GM12801 (cell line): Measurements from ENCODE around the gene SYT1.

Experiments
- TF ChIP-seq, protein P1 (sequence below): IDR thresholded peaks from one replicate; pipeline ENCODE4 v1.5.1; 2011; ENCODE audit warnings: control low read depth; ENCODE audit not compliant: insufficient read length; ENCODE audit errors: extremely low read depth

Gene SYT1

DNA sequence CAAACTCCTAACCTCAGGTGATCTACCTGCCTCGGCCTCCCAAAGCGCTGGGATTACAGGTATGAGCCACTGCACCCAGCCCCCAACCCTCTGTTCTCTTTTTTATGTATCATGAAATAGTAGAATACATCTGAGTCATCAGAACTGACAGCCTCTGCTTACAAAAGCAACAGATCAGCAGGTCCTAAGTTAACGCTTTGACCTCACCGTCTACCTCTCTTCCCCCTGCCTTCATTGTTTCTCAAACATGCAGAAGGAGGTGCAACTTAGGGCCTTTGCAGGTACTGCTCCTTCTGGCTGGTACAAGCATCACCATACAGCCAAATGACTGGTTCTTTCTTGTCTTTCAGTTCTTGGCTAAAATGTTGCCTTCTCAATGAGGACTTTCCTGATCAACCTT lies 577.0 kb downstream of the SYT1 start:
- TF ChIP-seq, protein P1, sequence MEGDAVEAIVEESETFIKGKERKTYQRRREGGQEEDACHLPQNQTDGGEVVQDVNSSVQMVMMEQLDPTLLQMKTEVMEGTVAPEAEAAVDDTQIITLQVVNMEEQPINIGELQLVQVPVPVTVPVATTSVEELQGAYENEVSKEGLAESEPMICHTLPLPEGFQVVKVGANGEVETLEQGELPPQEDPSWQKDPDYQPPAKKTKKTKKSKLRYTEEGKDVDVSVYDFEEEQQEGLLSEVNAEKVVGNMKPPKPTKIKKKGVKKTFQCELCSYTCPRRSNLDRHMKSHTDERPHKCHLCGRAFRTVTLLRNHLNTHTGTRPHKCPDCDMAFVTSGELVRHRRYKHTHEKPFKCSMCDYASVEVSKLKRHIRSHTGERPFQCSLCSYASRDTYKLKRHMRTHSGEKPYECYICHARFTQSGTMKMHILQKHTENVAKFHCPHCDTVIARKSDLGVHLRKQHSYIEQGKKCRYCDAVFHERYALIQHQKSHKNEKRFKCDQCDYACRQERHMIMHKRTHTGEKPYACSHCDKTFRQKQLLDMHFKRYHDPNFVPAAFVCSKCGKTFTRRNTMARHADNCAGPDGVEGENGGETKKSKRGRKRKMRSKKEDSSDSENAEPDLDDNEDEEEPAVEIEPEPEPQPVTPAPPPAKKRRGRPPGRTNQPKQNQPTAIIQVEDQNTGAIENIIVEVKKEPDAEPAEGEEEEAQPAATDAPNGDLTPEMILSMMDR = no peak

DNA sequence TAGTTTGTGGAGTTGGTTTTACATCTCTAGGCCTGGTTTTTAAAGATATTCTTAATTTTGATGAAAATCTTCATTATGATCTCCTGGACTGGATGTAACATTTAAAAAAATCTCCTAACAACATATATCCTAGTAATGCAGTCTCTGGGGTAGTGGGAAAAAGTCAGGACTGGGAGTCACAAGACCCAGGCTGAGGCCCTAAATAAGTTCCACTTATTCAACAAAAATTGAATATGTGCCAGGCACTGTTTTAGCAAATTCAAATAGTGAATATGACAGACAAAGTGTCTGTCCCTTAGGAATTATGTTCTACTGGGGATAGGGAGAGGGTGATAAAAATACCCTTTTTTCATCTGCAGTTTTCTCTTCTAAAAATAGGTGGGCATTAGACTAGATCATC lies 577.8 kb downstream of the SYT1 start:
- TF ChIP-seq, protein P1 = no peak

DNA sequence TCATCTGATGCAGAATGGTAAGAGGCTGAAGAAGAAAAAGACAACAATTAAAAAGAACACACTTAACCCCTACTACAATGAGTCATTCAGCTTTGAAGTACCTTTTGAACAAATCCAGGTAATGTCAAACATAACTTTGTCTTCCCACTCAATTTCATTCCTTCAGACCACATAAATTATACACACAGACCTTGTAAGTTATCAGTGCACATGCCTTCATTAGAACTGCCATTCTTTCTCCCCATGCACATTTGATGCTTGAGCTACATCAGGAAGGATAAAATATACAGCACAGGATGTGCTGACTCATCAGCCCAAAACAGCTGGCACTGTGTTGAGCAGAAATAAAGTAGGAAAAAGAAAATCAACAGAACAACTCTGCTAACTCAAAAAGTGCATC lies 579.5 kb downstream of the SYT1 start:
- TF ChIP-seq, protein P1 = no peak

DNA sequence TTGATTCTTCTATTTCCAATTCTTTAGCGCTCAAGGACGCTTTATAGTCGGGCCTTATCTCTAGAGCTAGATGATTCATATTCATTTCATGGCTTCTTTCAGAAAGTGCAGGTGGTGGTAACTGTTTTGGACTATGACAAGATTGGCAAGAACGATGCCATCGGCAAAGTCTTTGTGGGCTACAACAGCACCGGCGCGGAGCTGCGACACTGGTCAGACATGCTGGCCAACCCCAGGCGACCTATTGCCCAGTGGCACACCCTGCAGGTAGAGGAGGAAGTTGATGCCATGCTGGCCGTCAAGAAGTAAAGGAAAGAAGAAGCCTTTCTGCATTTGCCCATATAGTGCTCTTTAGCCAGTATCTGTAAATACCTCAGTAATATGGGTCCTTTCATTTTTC lies 584.2 kb downstream of the SYT1 start:
- TF ChIP-seq, protein P1 = no peak

DNA sequence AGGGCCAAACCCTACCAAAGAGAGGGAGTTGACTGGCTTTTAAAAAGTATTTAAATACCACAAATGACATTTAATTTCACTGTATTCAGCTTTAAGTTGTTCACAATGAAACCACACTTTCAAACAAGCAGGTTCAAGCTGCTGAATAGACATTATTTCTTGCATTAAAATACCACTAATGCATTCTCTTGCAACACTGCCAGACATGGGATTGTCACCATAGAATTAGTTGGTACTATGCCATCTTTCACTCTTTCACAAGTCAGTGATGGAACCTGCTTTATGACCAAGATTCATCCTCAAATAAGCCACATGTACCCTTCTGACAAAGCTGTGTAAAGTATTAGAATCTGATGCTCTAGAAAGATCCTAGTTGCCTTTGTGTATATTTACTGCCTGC lies 586.8 kb downstream of the SYT1 start:
- TF ChIP-seq, protein P1 = no peak

DNA sequence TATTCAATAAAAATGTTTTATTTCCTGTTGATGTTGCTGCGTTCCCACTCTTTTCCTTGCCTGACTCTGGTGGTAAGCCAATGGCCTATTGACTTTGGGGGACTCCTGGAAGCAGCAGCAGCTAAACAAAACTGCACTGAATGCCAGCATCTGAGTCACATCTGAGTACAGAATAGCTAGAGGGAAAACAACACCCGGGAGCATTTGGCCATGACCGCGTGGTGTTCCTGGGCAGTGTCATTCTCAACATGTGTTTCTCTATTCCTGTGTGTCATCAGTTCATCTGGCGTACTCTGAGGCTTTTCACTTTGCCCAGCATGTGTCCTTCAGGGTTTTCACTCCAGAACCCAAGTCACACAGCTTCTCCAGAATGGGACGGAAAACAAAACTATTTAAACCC lies 587.4 kb downstream of the SYT1 start:
- TF ChIP-seq, protein P1 = no peak

DNA sequence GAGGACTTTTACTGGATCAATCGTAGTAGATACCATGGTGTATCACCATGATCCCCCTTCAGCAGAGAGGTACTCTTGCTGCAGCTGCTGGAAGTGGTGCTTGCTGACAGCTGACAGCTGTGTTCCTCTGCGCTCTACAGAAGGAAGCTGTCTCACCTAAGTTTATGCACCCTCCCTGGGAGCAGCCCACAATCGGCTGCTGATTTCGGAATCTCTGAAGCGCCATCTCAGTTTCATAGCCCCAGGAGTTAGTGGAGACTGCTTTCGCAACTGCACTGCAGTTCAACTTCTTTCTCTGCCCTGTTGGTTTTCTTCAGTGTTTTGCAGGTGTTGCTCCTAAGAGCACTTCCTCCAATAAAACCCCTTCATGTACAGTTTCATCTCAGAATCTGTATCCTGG lies 588.3 kb downstream of the SYT1 start:
- TF ChIP-seq, protein P1 = no peak

DNA sequence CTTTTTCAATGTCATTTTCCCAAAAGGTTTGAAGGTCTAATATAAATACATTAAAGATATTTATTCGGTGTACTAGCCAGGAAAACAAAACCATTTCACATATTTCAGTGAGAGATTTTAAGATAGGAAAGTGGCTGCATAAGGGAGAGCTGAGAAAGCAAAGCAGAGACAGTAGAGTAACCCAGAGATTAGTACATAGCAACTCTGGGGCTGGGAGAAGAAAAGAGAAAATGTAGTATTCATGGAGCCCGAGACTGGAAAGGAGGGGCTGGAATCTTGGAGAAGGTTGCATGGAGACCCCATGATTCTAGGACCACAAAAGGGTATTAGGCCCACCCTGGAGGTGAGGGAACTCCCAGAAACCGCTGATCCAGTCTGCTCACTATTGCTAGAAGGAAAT lies 589.2 kb downstream of the SYT1 start:
- TF ChIP-seq, protein P1 = no peak
